ENCODE data around the gene KCNK1.

DNA sequence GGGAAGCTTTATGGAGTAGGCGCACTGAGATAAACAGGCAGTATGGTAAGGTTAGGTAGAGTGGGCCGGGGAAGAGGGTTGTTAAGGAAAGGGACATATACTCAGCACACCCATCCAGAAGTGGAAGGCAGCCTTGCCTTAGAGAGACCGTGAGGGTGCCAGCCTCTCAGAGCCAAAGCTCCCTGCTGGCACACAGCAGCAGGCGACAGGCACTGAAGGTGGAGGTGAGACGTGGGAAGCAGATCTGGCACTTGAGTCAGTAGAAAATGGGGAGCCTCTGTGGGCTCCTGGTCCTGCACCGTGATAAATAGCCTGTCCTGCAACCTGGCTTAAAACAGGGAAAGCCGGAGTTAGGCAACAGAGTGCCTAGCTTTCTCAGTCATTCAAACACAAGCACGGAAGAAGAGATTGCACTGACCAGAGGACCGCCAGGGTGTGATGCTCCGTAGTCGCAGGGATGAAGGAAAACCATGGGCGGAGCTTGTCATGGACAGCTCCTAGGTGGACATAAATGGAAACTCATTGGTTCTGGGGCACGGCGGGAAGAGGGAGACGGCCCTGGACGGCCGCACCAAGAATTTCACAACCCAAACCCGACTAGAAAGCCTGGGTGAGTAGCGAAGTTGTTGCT is 15.5 kb downstream of the KCNK1 start:
- TF ChIP-seq POLR2AphosphoS5 (IDR thresholded peaks at IDR 0.05), result no peak
- TF ChIP-seq, protein P1, sequence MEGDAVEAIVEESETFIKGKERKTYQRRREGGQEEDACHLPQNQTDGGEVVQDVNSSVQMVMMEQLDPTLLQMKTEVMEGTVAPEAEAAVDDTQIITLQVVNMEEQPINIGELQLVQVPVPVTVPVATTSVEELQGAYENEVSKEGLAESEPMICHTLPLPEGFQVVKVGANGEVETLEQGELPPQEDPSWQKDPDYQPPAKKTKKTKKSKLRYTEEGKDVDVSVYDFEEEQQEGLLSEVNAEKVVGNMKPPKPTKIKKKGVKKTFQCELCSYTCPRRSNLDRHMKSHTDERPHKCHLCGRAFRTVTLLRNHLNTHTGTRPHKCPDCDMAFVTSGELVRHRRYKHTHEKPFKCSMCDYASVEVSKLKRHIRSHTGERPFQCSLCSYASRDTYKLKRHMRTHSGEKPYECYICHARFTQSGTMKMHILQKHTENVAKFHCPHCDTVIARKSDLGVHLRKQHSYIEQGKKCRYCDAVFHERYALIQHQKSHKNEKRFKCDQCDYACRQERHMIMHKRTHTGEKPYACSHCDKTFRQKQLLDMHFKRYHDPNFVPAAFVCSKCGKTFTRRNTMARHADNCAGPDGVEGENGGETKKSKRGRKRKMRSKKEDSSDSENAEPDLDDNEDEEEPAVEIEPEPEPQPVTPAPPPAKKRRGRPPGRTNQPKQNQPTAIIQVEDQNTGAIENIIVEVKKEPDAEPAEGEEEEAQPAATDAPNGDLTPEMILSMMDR (IDR thresholded peaks at IDR 0.05; ENCODE audit: poor library complexity, severe bottlenecking), result no peak
